ACC112 (cell line): ENCODE results near the gene NLRX1.
A peak's percentile ranks its signal among the peaks of the same experiment; 100 is the strongest.
"Not testable (repeated sequence)": the region's sequence is repeated elsewhere in the genome, so short reads cannot be mapped to it uniquely, and the experiment has no call there.

Source experiments
- H2AFZ ChIP-seq: fragments of 200-600 bp; sonication (generic); one replicate; pipeline ENCODE4 v1.6.0; 2017; ENCODE audit warnings: antibody characterized with exemption, low read length; ENCODE audit not compliant: unreplicated experiment
- H3K27ac ChIP-seq: fragments of 200-600 bp; sonication (generic); 2 replicates; pipeline ENCODE4 v1.5.1; 2014; ENCODE audit warnings: low read depth, mild to moderate bottlenecking, antibody characterized with exemption, low read length, moderate library complexity
- H3K27me3 ChIP-seq: fragments of 200-600 bp; sonication (generic); 2 replicates; pipeline ENCODE4 v1.6.1; 2014; ENCODE audit warnings: mild to moderate bottlenecking, antibody characterized with exemption, low read length, moderate library complexity, mixed read lengths; ENCODE audit not compliant: insufficient read depth
- H3K36me3 ChIP-seq: fragments of 200-600 bp; sonication (generic); 2 replicates; pipeline ENCODE4 v1.6.1; 2016; ENCODE audit warnings: mild to moderate bottlenecking, antibody characterized with exemption, low read length, moderate library complexity, mixed read lengths; ENCODE audit not compliant: insufficient read depth
- H3K4me1 ChIP-seq: fragments of 200-600 bp; sonication (generic); one replicate; pipeline ENCODE4 v1.6.1; 2016; ENCODE audit warnings: low read length, mixed read lengths; ENCODE audit not compliant: insufficient read depth, unreplicated experiment, control insufficient read depth
- H3K4me3 ChIP-seq: fragments of 200-600 bp; sonication (generic); 2 replicates; pipeline ENCODE4 v1.5.1; 2014; ENCODE audit warnings: mild to moderate bottlenecking, low read depth, low read length
- H3K79me2 ChIP-seq: fragments of 200-600 bp; sonication (generic); one replicate; pipeline ENCODE4 v1.6.0; 2016; ENCODE audit warnings: low read length; ENCODE audit not compliant: control insufficient read depth, unreplicated experiment, insufficient read depth

The NLRX1 gene

GRCh38 chr11:119196833-119197483, 28.4 kb downstream of the NLRX1 start:
- H2AFZ ChIP-seq = no peak overlapping the region

DNA sequence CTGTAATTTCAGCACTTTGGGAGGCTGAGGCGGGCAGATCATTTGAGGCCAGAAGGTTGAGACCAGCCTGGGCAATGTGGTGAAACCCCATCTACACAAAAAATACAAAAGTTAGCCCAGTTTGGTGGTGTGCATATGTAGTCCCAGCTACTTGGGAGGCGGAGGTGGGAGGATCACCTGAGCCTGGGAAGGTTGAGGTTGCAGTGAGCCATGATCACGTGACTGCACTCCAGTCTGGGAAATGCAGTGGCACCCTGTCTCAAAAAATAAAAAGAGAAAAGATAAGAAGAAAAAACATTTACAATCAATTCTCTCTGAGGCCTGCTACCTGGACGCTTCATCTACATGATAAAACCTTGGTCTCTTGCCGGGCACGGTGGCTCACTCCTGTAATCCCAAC, 30.4 kb downstream of the NLRX1 start:
- Histone ChIP-seq H3K79me2 (no peaks in the 10 kb centered on the region), H3K36me3 (no peaks in the 10 kb centered on the region), H3K4me3 (no peak overlapping the region), H2AFZ (no peak overlapping the region), H3K4me1 (no peaks in the 10 kb centered on the region), H3K27me3 (no peaks in the 10 kb centered on the region), H3K27ac (no peak overlapping the region)

More at GRCh38 chr11:119196833-119197483, 28.4 kb downstream of the NLRX1 start:
- Histone ChIP-seq H3K4me3 (no peak overlapping the region), H3K27me3 (no peaks in the 10 kb centered on the region), H3K4me1 (no peaks in the 10 kb centered on the region), H3K27ac (no peak overlapping the region), H3K36me3 (no peaks in the 10 kb centered on the region), H3K79me2 (no peaks in the 10 kb centered on the region)

- not testable (repeated sequence) for H3K27ac ChIP-seq, H3K79me2 ChIP-seq, H3K36me3 ChIP-seq, H2AFZ ChIP-seq, H3K27me3 ChIP-seq, H3K4me3 ChIP-seq, H3K4me1 ChIP-seq
These were observed 32.7 kb downstream of the NLRX1 start for GRCh38 chr11:119201236-119201635.

DNA sequence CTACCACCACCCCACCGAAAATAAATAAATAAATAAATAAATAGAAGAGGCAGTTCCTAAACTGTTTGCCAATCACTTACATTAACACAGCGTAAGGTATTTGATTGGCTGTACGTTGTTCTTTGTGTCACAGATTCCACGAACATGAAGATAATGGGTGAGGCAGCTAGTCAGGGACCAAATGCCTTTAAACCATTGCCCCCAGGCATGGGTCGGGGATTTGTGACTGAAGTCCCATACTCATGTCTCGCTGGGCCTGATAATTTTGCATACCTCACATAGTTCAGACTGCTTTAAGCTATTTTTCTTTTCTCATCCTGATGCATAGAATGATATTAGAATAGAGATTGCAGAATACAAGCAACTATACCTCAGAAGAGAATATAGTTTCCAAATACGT, 34.0 kb downstream of the NLRX1 start:
- Histone ChIP-seq H3K4me1 (peaks cover 5% of the 10 kb centered on the region), H3K79me2 (peaks cover 12% of the 10 kb centered on the region)

GRCh38 chr11:119204066-119204465, 35.5 kb downstream of the NLRX1 start:
- Histone ChIP-seq H3K79me2 (peaks cover 27% of the 10 kb centered on the region), H3K27me3 (no peaks in the 10 kb centered on the region), H3K4me1 (peaks cover 6% of the 10 kb centered on the region), H3K27ac (no peak overlapping the region), H3K36me3 (no peaks in the 10 kb centered on the region), H2AFZ (no peak overlapping the region), H3K4me3 (no peak overlapping the region)

More for the DNA sequence above, 34.0 kb downstream of the NLRX1 start:
- Histone ChIP-seq H3K27ac (no peak overlapping the region), H3K36me3 (no peaks in the 10 kb centered on the region), H2AFZ (no peak overlapping the region), H3K4me3 (no peak overlapping the region), H3K27me3 (no peaks in the 10 kb centered on the region)

DNA sequence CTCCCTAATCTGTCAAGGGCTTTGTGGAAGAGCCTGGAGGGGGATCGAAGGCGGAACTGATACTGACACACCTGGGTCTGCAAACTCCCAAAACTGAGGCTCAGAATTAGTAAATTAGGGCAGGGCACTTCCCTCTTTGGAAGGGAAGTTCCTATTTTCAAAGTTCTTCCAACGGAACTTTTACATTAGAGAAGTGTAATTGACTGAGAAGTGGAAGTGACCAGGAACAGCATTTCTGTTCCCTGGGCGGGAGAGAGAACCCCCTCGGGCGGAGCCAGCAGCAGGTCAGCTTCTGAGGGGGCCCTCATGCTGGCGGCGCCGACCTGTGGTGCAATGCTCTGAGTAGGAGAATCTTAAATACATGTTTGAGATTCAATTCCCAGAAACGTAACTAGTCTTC, 36.6 kb downstream of the NLRX1 start:
- H2AFZ ChIP-seq = peak overlapping the region; percentile 94
- H3K4me3 ChIP-seq = peak overlapping the region; percentile 91
- no peak overlapping the region for H3K27ac ChIP-seq
- H3K79me2 ChIP-seq = peaks cover 37% of the 10 kb centered on the region
- no peaks in the 10 kb centered on the region for H3K36me3 ChIP-seq
- H3K27me3 ChIP-seq = no peaks in the 10 kb centered on the region
- peaks cover 6% of the 10 kb centered on the region for H3K4me1 ChIP-seq

- Histone ChIP-seq H2AFZ (peak within 1 kb of the TSS; percentile 94), H3K27ac (peak within 1 kb of the TSS; percentile 61), H3K36me3 (no peaks in the 10 kb centered on the region), H3K79me2 (peaks cover 43% of the 10 kb centered on the region), H3K27me3 (no peaks in the 10 kb centered on the region), H3K4me3 (peak within 1 kb of the TSS; percentile 91), H3K4me1 (peaks cover 6% of the 10 kb centered on the region)
These were observed 37.3 kb downstream of the NLRX1 start, which contains the start of gene CBL for GRCh38 chr11:119205574-119206510. CBL (plus strand) TSS chr11:119206339; CDS start chr11:119206418, 79 bp downstream.

- H3K36me3 ChIP-seq = no peaks in the 10 kb centered on the region
- peaks cover 47% of the 10 kb centered on the region for H3K79me2 ChIP-seq
- peak overlapping the region; percentile 55 for H2AFZ ChIP-seq
- H3K27ac ChIP-seq = peak overlapping the region; percentile 42
- H3K4me1 ChIP-seq = peaks cover 6% of the 10 kb centered on the region
- H3K27me3 ChIP-seq = no peaks in the 10 kb centered on the region
- H3K4me3 ChIP-seq = peak overlapping the region; percentile 91
These were observed 38.2 kb downstream of the NLRX1 start for GRCh38 chr11:119206511-119207414.

GRCh38 chr11:119207415-119207960, 39.0 kb downstream of the NLRX1 start:
- H3K4me1 ChIP-seq = peaks cover 6% of the 10 kb centered on the region
- H3K36me3 ChIP-seq = no peaks in the 10 kb centered on the region
- peaks cover 47% of the 10 kb centered on the region for H3K79me2 ChIP-seq
- peak overlapping the region; percentile 91 for H3K4me3 ChIP-seq
- H2AFZ ChIP-seq = no peak overlapping the region
- no peaks in the 10 kb centered on the region for H3K27me3 ChIP-seq
- H3K27ac ChIP-seq = peak overlapping the region; percentile 1; the same call in 1 of the 2 replicates

- Histone ChIP-seq H3K79me2 (peaks cover 53% of the 10 kb centered on the region), H3K4me1 (peaks cover 6% of the 10 kb centered on the region), H3K27me3 (no peaks in the 10 kb centered on the region), H3K4me3 (no peak overlapping the region), H2AFZ (no peak overlapping the region), H3K36me3 (no peaks in the 10 kb centered on the region), H3K27ac (no peak overlapping the region)
These were observed 40.7 kb downstream of the NLRX1 start for GRCh38 chr11:119209186-119209585.
